Measurements from ENCODE around the gene NDUFB6.

DNA sequence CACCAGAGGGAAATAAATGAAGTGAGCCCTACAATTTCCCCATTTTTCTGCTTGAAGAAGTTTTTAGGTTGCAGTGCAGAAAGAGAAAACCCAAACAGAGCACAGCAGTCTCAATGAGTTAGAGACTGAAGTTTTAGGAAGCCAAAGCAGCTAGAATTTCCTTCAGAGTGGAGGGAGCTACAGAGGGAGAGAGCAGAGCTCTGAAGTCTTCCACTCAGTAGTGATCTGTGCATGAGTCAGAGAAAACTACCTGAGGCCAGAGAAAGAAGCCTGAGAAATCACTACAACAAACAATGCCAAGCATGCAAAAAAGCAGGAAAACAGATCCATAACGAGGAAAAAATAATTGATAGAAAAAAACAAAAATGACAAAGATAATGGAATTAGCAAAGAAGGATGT lies 17.9 kb upstream of the NDUFB6 start:
- TF ChIP-seq RAD21 (IDR thresholded peaks at IDR 0.05; ENCODE audit: insufficient read depth, low read depth, low read length) (no peak), CTCF (IDR thresholded peaks at IDR 0.05 in 2 of 3, conservative IDR thresholded peaks at IDR 0.05 in 1 of 3; ENCODE audit: control insufficient read depth in 2 of 3, extremely low read depth in 1 of 3, insufficient read depth in 1 of 3, low read depth in 3 of 3, low read length in 3 of 3) (no peak)
- TF ChIP-seq, protein P1, sequence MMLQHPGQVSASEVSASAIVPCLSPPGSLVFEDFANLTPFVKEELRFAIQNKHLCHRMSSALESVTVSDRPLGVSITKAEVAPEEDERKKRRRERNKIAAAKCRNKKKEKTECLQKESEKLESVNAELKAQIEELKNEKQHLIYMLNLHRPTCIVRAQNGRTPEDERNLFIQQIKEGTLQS (IDR thresholded peaks at IDR 0.05; ENCODE audit: borderline replicate concordance, extremely low read depth, low read depth, low read length): no peak

Measured in GM12878 (cell line).